ENCODE data around the gene HPGD. TPM values are rescaled to one million over a fixed set of nuclear protein-coding genes. Genes with fewer than 3 reads are reported as not detected.

Gene HPGD
- total and polyA plus RNA-seq, 9 of the 15 experiments (the other 6 are each of a cell fraction or from before 2014, with no cell fraction given) = 2.3 to 8.6 (median 4.8) TPM

- BruUV-seq (replicated peaks) = no TSS peak
- Histone ChIP-seq H3K9ac (ENCODE audit: insufficient read depth in 1 of 2, low read depth in 2 of 2, low read length in 2 of 2) (no peak overlapping the region), H4K20me1 (replicated peaks; ENCODE audit: control insufficient read depth, insufficient read depth, low read length) (no peaks in the 10 kb centered on the region), H3K4me2 (ENCODE audit: insufficient read depth, low read length) (no peak overlapping the region), H3K79me2 (ENCODE audit: control insufficient read depth, insufficient read depth, low read length) (no peaks in the 10 kb centered on the region), H3K27ac (ENCODE audit: extremely low read depth, low read depth, low read length) (no peak overlapping the region), H3K36me3 (ENCODE audit: control insufficient read depth, insufficient read depth, low read length) (no peaks in the 10 kb centered on the region), H3K9me1 (ENCODE audit: control insufficient read depth, insufficient read depth, low read length) (no peaks in the 10 kb centered on the region), H3K4me1 (replicated peaks in 1 of 2; ENCODE audit: control insufficient read depth in 2 of 2, insufficient read depth in 2 of 2, low read length in 2 of 2) (no peaks in the 10 kb centered on the region), H2AFZ (ENCODE audit: low read depth, low read length) (no peak overlapping the region), H3K4me3 (no peak overlapping the region), H3K9me3 (replicated peaks; ENCODE audit: control insufficient read depth, insufficient read depth, low read depth, low read length) (no peaks in the 10 kb centered on the region), H3K27me3 (ENCODE audit: control insufficient read depth in 2 of 2, insufficient read depth in 2 of 2, low read length in 2 of 2) (no peaks in the 10 kb centered on the region)
- in situ Hi-C loops (cut with MboI) (no loop called here), intact Hi-C loops (cut with micrococcal nuclease) (no loop called here)
- ChIA-PET POLR2A (no interaction called here), CTCF (ENCODE audit: low intra/inter-chr PET ratio) (no interaction called here)
- peak; percentile 37 for FAIRE-seq
- ATAC-seq = no peak
- TF ChIP-seq ZBTB33 (CRISPR knock-in tag; IDR thresholded peaks at IDR 0.05) = no peak
- WGBS (ENCODE audit: insufficient coverage, low coverage, missing lambda C conversion rate) = 19% methylated on average over 2 of the region's 2 CpGs
- DNase-seq (ENCODE audit: extremely low read depth in 1 of 4, low spot score in 3 of 4) = no peak
Measured at GRCh38 chr4:174451718-174452296, 70.5 kb downstream of the HPGD start.

- FAIRE-seq = peak; percentile 19
- 38% methylated on average over 3 of the region's 3 CpGs for WGBS (ENCODE audit: insufficient coverage, low coverage, missing lambda C conversion rate)
- no peak overlapping the region for H3K27ac ChIP-seq (ENCODE audit: extremely low read depth, low read depth, low read length)
- no peaks in the 10 kb centered on the region for H3K27me3 ChIP-seq (ENCODE audit: control insufficient read depth in 2 of 2, insufficient read depth in 2 of 2, low read length in 2 of 2)
- H3K9me1 ChIP-seq (ENCODE audit: control insufficient read depth, insufficient read depth, low read length) = no peaks in the 10 kb centered on the region
- H3K9ac ChIP-seq (ENCODE audit: insufficient read depth in 1 of 2, low read depth in 2 of 2, low read length in 2 of 2) = no peak overlapping the region
- no peaks in the 10 kb centered on the region for H3K36me3 ChIP-seq (ENCODE audit: control insufficient read depth, insufficient read depth, low read length)
- in situ Hi-C loops (cut with MboI) = no loop called here
- no peak overlapping the region for H3K4me3 ChIP-seq
- H3K4me1 ChIP-seq (replicated peaks in 1 of 2; ENCODE audit: control insufficient read depth in 2 of 2, insufficient read depth in 2 of 2, low read length in 2 of 2) = no peaks in the 10 kb centered on the region
- 0 out of 2 replicates have a peak overlapping the region, but pooled peaks have one; percentile 41 for H2AFZ ChIP-seq (ENCODE audit: low read depth, low read length)
- H4K20me1 ChIP-seq (replicated peaks; ENCODE audit: control insufficient read depth, insufficient read depth, low read length) = no peaks in the 10 kb centered on the region
- POLR2A ChIA-PET = no interaction called here
- H3K9me3 ChIP-seq (replicated peaks; ENCODE audit: control insufficient read depth, insufficient read depth, low read depth, low read length) = no peaks in the 10 kb centered on the region
- no peak for DNase-seq (ENCODE audit: extremely low read depth in 1 of 4, low spot score in 3 of 4)
- intact Hi-C loops (cut with micrococcal nuclease) = no loop called here
- CTCF ChIA-PET (ENCODE audit: low intra/inter-chr PET ratio) = no interaction called here
- H3K4me2 ChIP-seq (ENCODE audit: insufficient read depth, low read length) = no peak overlapping the region
- H3K79me2 ChIP-seq (ENCODE audit: control insufficient read depth, insufficient read depth, low read length) = no peaks in the 10 kb centered on the region
- BruUV-seq (replicated peaks) = no TSS peak
- ATAC-seq = no peak
- TF ChIP-seq RREB1 (CRISPR knock-in tag; IDR thresholded peaks at IDR 0.05) (no peak), CREM (IDR thresholded peaks at IDR 0.05; ENCODE audit: low read depth) (no peak), RUNX1 (IDR thresholded peaks at IDR 0.05; ENCODE audit: low read depth) (no peak), SMAD3 (CRISPR knock-in tag; conservative IDR thresholded peaks at IDR 0.05) (no peak), PTBP1 (IDR thresholded peaks at IDR 0.05; ENCODE audit: low read depth, low read length) (no peak)
Measured at GRCh38 chr4:174450786-174451125, 71.5 kb downstream of the HPGD start.
